GM13977 (cell line): ENCODE data around the gene PLA2G2A.
"Not testable (repeated sequence)": the region's sequence is repeated elsewhere in the genome, so short reads cannot be mapped to it uniquely, and the experiment has no call there.

Experiments
- DNase-seq: peaks from one replicate; pipeline ENCODE4 v3.0.0; 2012; ENCODE audit warnings: low spot score
- CTCF ChIP-seq: IDR thresholded peaks from 2 replicates; pipeline ENCODE4 v1.5.1; 2012; ENCODE audit warnings: mild to moderate bottlenecking, control low read depth; ENCODE audit not compliant: insufficient read depth; ENCODE audit errors: extremely low read depth, missing control alignments
- in situ Hi-C: fragments of 300-500 bp; cut with MboI; formaldehyde crosslinking; loops from one replicate; pipeline ENCODE4 v1.12.0; 2022; ENCODE audit warnings: low sequenced_read_pairs, low pct_unique_long_range_greater_than_20kb, mixed read lengths, inconsistent platforms; ENCODE audit not compliant: unreplicated experiment

The PLA2G2A gene

DNA sequence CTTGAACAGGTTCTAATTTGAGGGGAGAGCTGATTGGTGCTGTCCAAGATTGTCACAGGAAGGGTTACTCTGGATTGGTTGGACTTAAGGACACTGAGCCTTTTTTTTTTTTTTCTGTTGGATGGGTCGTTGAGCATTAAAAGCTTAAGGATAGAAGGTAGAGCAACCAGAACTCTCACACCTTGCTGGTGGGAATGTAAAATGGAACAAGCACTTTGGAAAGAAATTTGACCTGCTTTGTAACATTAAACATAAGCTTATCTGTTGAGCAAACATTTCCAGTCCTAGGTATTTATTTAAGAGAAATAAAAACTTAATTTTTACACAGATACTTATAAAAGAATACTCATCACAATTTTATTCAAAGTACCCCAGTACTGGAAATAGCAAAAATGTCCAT, 29.8 kb upstream of the PLA2G2A start:
- DNase-seq = no peak
- in situ Hi-C loops = no loop called here
- no peak for TF ChIP-seq CTCF

DNA sequence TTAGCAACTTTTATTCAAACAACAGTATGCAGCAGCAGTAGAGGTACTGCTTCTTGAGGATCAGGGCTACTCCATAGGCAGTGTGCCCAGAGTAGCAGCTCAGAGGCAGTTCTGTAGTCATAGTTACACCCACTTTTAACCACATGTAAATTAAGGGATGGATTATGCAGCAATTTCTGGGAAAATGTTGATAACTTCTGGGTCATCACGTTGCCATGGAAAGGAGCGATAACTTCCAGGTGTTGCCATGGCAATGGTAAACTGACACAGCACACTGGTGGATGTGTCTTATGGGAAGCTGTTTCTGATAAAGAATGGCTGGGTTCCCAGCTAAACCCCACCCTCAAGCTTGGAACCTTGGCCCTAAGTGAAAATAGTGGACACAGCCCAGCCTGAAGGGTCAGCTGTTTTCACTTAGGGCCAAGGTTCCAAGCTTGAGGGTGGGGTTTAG, 29.0 kb upstream of the PLA2G2A start:
- no peak for DNase-seq
- TF ChIP-seq CTCF = no peak
- in situ Hi-C loops = no loop called here

GRCh38 chr1:19998823-19999222, 19.4 kb upstream of the PLA2G2A start:
- DNase-seq, in situ Hi-C loops: not testable (repeated sequence)

- TF ChIP-seq CTCF = no peak
- in situ Hi-C loops = no loop called here
- DNase-seq = no peak
Observed at GRCh38 chr1:19990689-19991088, 11.3 kb upstream of the PLA2G2A start.

DNA sequence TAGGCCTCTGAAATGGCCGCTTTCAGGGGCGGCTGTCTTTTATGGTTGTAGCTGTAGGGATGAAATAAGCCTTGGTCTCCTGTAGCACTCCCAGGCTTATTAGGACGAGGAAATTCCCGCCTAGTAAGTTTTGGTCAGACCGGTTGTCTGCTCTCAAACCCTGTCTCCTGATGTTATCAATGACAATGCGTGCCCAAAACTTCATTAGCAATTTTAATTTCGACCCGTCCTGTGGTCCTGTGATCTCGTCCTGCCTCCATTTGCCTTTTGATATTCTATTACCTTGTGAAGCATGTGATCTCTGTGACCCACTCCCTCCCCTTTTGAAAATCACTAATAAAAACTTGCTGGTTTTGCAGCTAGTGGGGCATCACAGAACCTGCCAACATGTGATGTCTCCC, 10.8 kb upstream of the PLA2G2A start:
- DNase-seq, in situ Hi-C loops: not testable (repeated sequence)

GRCh38 chr1:19988267-19989006, 9.0 kb upstream of the PLA2G2A start:
- in situ Hi-C loops = no loop called here
- no peak for TF ChIP-seq CTCF
- DNase-seq = no peak

DNA sequence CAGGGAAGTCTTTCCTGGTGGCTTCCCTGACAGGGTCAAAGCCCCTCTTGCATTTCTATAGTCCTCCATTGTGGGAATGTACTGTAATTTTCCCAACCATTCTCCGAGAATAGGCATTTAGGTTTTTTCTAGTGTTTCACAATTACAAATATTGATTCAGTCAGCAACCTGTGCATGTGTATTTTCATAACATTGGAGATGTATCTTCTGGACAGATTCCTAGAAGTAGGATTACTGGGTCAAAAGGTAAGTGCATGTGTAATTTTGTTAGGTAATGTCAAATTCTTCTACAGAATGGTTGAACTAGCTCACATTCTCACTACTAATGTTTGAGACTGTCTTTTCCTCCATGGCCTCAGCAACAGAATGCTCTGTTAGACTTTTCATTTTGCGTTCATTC, 8.3 kb upstream of the PLA2G2A start:
- in situ Hi-C loops = no loop called here
- DNase-seq = no peak
- TF ChIP-seq CTCF = no peak

DNA sequence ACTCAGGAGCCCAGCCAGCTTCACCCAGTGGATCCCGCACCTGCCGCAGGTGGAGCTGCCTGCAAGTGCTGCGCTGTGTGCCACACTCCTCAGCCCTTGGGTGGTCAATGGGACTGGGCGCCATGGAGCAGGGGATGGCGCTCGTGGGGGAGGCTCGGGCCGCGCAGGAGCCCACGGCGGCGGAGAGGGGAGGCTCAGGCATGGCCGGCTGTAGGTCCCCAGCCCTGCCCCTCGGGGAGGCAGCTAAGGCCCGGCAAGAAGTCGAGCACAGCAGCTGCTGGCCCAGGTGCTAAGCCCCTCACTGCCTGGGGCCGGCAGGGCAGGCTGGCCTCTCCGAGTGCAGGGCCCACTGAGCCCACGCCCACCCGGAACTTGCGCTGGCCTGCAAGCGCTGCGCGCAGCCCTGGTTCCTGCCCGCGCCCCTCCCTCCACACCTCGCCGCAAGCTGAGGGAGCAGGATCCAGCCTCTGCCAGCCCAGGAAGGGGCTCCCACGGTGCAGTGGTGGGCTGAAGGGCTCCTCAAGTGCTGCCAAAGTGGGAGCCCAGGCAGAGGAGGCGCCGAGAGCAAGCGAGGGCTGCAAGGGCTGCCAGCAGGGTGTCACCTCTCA, 5.1 kb upstream of the PLA2G2A start:
- DNase-seq, in situ Hi-C loops: not testable (repeated sequence)
